HG03159 (cell line): ENCODE data around the gene STRN4.

Experiments used
- ATAC-seq: cut with Tn5 transposase; IDR thresholded peaks from one replicate; pipeline ENCODE4 v1.9.1; 2021; ENCODE audit warnings: mild to moderate bottlenecking, moderate library complexity; ENCODE audit not compliant: unreplicated experiment

Gene STRN4

DNA sequence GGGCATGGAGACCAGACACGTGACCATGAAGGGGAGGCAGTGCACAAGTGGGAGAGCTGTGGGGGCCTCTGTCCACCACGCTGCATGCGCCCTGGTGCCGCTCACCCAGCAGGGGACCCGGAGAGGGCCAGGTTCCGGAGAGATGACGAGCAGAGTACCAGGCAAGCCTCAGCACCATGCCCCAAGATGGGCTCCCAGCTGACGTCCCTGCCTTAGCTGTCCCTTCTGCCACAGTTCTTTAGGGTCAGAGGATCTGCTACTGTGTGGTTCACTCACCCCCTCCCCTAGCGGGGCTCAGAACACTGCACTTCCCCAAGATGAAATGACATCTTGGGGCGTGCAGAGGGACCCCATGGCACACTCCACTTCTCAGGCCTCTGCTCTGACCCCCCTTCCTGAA lies 19.7 kb downstream of the STRN4 start:
- no peak for ATAC-seq

DNA sequence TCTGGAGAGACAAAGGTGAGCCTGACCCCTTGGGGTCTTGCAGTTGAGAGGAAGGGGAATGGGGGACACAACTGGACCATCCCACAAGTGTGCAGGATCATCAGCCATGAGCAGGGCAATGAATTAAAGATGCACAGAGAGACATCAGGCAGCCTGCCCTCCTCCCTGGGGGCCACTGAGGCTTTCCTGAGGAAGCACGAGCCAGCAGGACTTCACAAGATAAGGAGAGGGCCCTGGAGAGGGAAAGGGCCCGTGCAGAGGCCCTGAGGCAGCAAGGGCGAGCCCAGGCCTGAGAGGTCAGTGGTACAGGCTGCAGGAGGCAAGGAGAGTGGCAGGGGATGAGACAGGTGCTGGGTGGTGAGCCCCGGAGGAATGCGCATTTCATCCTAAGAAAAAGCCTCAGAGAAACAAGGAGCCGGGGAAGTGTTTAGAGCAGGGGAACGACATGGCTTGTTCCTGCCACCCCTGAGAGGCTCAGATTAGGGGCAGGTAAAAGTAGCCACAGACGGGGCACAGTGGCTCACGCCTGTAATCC lies 20.3 kb downstream of the STRN4 start:
- ATAC-seq = no peak

DNA sequence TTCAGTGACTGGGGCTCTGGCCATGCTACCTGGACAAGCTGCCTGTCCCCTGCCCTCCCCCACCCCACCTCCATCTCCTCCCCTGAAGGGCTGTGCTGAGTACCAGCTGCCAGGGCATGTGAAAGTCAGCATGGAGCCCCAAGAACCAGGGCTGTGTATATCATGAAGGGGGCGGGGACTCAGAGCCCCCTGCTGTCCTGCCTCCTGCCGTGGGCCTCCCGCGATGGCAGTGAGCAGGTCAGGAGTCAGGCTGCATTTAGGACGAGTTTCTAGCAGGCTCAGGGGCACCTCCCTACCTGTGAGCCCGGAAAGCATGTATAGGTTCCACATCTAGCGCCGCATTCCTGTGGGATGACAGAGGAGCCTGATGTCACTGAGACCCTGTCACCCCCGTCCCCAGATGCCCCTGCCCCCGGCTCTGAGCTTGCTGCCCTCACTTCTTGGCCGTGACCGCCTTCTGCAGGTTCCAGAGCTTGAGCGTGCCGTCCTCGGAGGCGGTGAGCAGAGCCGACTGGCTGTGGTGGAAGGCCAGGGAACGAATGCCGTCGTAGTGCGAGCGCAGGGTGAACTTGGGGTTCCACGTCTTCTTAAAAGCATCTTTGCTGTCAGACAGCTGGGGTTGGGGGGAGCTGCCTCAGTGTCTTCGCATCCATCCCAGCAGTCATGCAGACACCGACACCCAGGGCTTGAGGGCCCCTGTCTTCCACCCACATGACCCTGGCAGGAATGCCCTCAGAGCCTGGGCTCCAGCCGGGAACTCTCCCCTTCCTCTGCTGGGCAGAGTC lies 21.0 kb downstream of the STRN4 start:
- ATAC-seq = no peak

DNA sequence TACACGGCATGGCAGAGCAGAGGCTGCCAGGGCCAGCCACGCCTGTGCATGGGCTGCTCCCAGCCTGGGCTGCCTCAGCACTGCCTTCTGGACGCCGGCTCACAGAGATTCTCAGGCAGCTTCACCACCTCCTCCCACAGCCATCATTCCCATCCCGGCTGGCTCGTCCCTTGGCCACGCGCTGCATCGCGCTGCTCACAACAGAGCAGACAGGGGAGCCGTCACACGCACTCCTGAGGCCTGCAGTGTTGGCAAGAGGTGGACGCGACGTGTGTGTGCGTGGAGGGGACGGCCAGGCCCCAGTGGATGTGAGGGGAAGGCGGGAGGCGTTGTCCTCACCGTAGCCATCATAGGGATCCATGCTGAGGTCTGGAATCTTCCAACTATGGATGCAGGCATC lies 21.8 kb downstream of the STRN4 start:
- no peak for ATAC-seq

DNA sequence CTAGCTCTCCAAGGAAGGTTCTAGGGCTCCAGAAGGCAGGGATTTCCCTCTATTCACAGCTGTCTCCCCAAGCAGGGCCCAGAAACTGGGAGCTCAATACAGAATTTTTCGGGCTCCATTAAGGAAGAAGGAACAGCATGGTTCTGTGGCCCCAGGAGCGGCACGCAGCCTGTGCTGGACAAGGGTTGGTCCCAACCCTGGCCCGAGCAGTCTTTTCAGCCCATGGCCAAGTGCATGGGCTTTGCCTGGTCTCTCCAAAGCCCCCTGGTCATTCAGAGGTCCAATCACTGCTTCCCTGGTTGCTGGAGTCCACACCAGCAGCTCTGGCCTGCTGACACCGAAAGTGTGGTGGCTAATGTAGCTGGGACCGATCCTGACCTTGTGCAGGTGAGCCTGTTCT lies 22.8 kb downstream of the STRN4 start:
- no peak for ATAC-seq

DNA sequence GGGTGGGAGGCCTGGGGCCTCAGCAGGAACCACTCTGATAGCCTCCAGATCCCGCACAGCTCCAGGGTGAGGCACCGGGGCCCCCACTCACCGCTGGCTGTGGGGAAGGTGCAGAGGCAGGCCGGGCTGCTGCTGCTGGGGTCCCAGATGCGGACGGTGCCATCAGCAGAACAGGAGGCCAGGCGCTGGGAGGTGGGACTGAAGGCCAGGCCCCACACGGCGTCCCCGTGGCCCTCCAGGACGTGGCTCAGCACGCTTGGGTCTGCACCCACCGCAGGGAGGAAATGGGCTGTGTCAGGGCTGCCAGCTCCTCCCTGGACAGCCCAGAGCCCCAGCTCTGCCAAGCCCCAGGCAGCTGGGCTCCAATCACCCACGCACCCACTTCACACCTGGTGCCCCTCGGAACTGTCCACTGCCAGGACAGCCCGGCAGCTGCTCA lies 23.2 kb downstream of the STRN4 start:
- no peak for ATAC-seq

DNA sequence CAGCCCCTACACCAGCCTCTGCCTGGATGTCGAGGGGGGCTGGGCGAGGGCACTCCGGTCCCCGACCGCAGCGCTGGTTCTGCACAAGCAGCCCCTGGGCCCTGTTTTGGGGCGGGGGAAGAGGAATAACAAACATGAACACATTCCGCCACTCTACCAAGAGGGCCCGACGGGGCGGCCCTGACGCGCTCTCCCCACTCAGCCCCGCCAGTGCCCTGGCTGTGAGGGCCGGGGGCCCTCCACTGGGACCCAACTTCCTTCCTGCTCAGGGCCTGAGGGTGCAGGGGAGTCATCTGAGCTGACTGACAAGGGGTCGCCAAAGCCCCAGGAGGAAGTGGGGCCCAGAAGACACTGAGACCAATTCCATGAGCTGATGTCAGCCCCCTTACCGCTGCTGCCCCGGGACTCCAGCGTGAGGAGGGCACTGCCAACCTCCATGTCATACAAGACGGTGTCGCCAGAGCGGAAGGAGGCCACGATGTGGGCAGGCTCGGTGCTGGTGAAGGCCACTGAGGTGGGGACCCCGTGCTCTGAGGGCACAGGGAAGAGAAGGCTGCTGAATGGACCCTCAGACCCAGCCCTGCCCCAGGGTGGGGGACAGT lies 23.7 kb downstream of the STRN4 start:
- ATAC-seq = no peak

DNA sequence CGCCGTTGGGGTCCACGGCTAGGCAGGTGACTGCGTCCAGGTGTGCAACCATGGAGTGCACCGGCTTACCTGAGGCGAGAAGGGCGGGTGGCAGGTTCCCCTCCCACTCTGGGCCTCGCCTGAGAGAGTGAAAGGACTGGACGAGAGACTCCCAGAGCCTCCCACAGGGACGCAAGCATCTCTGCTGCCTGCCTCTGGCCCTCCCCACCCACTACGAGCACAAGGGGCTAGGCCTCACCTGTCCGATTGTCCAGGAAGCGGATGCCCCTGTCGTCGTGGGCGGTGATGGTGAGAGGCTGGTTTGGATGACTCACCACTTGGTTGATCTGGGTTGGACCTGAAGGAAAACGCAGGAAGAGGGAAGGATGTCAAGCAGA lies 24.3 kb downstream of the STRN4 start:
- ATAC-seq = no peak

DNA sequence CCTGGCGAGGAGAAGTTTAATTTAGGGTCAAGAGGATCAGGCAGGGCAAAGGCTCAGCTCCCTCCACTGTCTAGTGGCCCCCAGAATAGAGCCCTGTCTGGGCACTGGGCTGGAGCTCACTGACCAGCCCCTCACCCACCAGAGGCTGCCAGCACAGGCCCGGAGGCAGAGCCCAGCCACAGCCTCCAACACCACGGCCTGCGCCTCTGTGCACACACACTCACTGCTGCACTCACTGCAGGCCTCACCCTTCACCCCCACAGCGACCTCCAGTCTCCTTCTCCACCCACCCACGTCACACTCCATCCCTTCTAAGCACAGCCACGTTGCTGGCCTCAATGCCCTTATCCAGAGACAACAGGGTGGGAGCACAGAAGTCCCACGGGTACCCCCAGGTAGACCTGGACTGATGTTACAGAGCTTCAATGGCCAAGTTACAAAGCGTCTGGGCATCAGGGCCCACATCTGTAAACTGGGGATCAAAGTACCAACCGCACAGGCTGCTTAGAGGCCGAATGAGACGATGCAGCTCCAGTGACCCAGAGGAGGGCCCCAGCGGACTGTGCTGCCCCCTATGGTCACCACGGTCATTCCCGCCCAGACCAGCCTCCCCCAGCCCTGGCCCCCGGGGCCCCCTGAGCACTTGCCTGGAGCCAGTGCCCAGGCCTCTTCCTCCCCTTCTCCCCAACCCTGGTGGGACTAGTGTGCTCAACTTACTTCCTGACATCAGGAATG lies 24.8 kb downstream of the STRN4 start:
- ATAC-seq = no peak

DNA sequence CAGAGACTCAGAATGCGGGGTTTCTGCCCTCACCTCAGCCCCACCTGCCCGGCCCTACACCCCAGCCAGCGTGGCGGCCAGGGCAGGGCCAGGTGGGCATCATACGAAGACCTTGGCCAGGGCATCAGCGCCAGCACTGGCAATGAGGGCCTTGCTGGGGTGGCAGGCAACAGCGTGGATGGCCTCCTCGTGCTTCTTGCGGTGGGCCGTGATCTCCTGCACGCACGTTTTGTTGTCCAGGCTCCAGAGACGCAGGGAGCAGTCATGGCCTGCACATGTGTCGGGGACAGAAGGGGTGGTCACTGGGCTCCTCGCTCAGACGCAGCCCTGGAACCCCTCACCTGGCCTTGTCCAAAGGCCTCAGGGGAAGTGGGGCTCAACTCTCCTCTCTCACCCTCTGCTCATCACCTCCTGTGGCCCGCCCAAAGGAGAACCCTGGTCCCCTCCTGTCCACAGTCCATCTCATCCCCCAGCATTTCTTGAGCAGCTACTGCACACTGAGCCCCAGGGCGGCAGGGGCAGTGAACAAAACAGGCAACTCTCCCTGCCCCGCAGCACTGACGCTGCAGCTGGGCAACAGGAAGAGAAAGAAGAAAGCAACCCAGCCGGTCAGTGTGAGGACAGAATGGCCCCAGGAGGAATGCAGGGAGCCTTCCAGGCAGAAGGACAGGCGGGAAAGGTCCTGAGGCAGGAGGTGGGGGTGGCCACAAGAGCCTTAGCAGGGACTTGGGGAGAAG lies 25.6 kb downstream of the STRN4 start:
- ATAC-seq = no peak

DNA sequence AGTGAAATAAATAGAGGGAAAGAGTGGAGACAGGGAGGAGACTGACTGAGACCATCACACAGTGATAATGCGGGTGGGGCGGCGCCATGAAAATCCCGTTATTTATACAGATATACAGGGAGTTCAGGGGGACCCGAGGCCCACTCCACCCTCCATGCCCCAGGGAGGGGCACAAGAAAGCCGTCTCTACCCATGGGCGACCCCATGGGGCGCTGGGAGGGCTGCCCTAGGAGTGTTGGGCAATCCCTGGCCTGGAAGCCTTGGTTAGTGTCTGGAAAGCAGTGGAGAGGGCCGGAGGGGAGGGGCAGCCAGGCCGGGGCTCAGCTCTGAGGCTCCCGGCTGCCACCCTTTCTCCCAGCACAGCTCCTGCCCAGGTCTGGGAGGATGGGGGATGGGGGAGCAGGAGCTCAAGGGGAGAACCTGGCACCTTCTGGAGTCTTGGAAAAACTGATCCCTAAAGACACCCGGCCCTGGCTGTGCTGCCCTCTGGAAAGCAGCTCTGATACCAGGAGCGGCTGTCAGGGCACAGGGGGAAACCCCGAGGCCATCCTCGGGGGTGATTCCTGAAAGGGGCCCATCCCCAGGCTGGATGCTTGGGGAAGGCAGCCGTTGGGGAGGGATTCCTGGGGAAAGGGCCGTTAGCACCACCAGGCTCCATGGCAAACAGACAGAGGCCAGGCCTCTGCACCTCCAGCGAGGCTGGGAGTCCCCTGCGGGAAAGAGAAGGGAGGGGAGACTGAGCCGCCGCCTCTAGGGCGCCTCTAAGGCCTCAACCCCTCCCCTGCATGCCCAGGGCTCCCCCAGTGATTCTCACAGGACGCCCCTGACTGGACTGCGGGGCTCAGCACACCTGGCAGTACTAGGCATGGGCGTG lies 26.4 kb downstream of the STRN4 start:
- no peak for ATAC-seq

DNA sequence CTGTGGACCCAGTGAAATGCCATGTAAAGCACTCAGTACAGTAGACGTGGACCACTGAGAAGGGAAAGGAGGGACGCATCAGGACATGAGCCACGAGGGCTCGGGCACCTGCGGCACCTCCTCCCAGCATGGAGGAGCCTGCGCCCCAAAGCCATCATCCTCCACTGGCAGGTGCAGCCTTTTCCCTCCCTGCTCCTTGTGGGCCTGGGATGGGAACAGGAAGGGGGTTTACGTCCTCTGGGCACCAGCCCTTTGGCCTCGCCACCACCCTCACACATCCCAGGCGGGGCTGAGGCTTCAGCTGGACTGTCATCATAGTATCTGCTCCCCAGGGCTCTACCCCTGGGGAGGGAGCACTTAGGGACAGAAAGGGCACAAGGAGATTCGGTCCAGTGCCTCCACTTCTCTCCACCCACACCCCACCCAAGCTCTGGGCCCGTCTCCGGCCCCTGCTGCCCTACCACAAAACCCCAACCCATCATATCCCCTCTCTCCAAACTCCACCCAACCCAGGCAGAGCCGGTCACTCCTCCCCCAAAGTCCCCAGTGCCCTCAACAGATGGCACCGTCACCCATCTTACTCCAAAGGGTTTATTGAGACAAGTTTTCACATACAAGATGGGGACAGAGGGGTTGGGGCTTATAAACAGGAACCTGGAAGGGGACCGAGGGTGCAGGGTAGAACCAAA lies 27.2 kb downstream of the STRN4 start:
- ATAC-seq = no peak

DNA sequence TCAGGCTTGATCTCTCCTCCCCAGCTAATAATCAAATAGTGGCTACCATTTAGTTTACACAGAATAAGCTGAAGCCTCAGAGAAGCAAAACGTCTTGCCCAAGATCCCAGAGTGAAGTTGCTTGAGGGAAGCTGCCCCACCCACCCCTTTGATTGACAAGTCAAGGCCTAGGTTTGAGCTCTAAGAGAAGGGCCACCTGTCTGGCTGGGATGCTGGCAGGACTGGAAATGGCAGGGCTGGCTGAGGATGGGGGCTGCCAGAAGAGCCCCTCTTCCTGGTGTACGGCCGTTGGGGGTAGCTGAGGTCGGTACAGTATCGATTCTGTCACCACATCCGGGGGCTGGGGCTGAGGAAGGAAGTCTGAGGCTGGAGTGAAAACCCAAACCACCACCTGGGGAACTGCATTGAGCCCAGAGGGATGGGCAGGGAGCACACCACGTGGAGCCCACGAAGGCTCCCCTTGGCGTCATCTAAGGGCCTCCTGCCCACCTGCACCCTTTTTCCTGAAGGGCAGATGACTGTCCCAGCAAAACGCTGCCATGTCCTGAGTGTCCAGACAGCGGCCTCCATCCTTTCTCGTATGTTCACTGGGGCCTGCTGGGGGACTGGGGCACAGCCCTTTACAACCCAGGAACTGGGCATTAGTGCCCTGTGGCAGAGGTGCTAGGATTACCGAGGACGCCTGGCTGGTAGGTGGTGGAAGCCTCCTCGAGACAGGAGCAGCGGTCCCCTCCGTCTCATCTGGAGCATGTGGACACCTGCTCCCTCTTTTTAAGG lies 27.9 kb downstream of the STRN4 start:
- no peak for ATAC-seq

DNA sequence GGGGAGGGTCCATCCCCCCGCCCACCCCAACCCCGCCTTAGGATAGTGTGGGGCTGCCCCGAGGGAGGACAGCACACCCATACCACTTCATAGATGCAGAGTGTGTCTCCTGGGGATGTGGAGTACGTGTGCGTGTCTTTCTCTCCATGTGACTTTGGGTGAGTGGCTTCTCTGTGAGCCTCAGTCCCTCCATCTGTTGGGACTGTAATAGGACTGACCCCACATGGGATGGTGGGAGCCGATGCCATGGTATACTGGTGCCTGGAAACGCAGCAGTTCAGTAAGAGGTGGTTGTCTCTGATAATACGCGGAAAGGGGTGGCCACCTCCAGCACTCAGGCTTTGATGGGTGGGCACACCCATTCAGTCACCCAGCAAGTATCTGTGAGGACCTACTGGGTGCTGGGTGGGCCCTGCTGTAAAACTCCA lies 28.5 kb downstream of the STRN4 start:
- no peak for ATAC-seq

DNA sequence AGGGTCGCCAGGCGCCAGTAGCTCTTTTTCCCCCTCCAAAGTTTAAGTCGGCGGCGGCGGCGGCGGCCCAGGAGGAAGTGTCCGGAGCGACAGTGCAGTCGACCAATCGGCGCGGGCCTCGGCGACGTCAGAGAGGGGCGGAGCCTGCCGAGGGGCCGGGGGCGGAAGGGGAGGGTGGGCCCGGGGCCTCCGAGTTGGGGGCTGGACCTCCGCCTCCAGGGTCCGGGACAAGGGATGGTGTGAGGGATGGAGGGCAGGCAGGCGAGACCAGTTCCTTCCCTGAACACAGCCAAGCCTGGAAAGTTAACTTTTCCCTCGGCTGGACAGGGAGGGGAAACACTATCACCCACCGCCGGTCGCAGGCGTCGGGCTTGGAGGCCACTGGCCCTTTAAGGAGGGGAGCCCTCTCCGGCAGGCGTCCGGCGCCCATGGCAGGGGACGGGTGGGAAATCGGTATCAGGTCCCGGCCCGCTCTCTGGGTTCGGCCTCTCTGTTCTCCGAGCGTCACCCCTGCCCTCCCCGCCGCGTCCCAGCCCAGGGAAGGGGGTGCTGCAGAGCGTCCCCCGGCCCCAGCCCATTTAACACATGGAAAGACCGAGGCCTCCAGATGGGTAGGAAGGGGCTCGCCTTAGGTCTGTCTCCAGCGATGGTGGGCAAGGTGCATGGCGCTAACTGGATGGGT lies 29.1 kb downstream of the STRN4 start, which contains the start of gene PRKD2:
PRKD2 (minus strand) TSS at position 81 of the 682 bp plus-strand sequence. CDS start 744 bp downstream, outside the sequence.
- ATAC-seq = peak; percentile 39

DNA sequence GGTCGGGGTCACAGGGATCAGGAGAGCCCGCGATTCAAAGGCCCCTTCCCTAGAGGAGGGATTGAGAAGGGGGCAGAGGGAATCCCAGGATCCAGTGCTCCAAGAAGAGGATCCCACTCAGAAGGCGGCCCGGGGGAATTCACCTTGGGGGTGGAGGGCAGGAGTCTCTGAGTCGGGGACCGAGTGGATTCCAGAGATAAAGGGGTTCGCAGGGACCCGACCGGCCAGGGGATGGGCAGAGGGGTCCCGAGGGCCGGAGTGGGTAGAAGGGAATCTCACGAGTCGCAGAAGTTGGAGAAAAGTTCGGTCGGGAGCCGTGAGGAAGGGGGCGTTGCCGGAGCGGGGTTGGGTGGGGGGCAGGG lies 29.6 kb downstream of the STRN4 start:
- ATAC-seq = no peak

DNA sequence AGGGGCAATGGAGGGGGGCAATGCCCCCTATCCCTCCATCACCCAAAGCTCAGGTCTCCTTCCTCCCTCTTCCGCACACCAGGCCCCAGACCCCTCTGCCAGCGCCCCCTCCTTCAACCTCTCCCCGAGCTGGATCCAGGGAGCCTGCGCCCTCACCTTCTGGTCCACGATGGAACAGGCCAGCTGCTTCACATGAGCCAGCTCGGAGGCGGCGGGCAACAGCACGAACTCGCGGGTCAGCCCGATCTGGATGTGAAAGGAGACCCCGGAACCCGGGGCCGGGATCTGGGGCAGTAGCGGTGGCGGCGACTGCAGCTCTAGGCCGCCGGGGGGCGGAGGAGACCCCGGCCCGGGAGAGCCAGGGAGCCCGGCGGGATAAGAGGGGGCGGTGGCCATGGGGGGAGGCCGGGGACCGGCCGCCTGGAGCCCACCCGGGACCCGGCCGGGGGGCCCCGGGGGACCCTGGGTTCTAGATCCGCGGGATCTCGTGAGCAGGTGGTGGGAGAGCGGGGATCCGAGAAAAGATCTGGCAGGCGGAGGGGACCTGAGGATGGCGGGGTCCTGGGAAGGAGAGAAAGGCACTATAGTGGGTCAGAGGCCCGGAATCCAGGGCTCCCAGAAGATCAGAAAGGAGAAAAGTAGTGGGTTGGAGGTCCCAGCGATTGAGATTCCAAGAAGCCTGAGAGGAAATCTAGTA lies 30.1 kb downstream of the STRN4 start:
- ATAC-seq = no peak

DNA sequence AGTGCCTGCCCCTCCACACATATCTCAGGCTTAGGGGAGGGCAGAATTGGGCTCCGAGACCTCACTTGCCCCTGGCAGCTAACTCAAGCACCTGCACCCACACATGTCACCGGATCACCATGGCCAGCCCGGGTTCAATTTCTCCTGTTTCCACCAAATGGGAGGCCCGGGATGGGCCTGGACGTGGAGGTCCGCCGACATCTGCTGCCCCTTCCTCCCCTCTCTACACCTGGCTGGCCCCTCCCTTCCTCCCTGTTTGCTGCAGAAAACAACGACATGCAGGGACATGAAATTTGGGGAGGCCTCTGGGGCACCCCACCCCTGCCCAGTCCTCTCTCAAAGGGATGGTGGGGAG lies 30.7 kb downstream of the STRN4 start:
- no peak for ATAC-seq
